Hepatic stellate cell (primary cell): ENCODE data around the gene NBL1.

Experiments used
- DNase-seq: peaks from one replicate; pipeline ENCODE4 v3.0.0; 2011; ENCODE audit warnings: low spot score

NBL1 gene, protein sequence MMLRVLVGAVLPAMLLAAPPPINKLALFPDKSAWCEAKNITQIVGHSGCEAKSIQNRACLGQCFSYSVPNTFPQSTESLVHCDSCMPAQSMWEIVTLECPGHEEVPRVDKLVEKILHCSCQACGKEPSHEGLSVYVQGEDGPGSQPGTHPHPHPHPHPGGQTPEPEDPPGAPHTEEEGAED

GRCh38 chr1:19643602-19644394, at the start of gene NBL1:
Gene NBL1 (plus strand): TSS chr1:19644311. CDS start chr1:19655031, 10,720 bp downstream.
- DNase-seq: peak; percentile 69

GRCh38 chr1:19596065-19596713, 47.9 kb upstream of the NBL1 start:
- DNase-seq: peak; percentile 36

DNA sequence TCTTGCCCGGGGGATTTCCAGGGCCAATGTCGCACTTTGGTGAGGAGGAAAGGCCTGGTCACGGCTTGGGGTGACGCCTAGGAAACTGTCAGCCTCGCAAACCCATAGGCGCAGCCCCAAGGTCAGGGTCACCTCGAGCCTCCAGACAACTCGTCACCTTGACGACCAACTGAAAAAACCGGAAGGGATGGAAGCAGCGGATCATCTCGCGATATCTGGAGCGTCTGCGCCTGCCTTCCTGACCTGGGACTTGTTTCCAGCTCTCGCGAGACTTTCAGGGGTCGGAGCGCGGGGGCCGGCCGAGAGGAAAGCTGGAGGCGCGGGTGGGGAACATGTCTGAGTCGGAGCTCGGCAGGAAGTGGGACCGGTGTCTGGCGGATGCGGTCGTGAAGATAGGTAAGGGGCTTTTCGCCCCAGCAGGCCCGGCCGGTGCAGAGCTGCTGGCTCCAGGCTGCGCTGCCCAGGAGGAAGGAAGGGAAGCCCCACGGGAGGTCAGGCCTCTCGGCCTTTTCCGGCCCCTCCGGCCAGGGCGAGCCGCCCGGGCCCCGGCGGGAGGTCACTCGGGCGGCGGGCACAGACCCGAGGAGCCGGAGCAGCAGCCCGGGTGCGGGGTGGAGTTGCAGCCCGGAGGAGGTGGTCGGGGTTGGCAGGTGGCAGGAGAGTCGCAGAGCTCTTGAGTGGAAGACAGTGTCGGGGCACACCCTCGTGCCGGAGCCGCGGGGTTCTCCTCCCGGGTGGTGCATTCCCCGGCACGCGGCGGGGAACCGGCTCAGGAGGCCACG, 47.2 kb upstream of the NBL1 start:
- peak; percentile 94 for DNase-seq

GRCh38 chr1:19597496-19598309, 46.4 kb upstream of the NBL1 start:
- DNase-seq: peak; percentile 26

DNA sequence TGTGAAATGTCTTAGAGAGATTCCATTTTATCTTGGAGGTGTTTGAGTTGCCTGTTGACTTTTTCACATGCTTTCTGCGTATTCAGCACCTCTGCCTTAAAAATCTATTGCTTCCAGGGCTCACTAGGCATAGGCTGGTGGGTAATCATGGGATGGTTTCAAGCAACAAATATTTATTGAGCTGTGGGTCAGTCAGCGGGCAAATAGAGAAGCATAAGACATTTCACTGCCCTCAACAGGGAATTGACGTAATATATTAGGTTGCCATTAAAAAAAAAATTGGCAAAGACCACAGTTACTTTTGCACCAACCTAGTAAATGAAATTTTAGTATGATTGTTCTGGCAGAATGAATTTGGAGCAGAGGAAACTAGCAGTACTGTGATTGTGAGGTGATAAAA, 44.3 kb upstream of the NBL1 start:
- DNase-seq: no peak

GRCh38 chr1:19602486-19602885, 41.6 kb upstream of the NBL1 start:
- DNase-seq: peak; percentile 12

- DNase-seq: no peak
These were observed 38.1 kb upstream of the NBL1 start for GRCh38 chr1:19605967-19606366.

DNA sequence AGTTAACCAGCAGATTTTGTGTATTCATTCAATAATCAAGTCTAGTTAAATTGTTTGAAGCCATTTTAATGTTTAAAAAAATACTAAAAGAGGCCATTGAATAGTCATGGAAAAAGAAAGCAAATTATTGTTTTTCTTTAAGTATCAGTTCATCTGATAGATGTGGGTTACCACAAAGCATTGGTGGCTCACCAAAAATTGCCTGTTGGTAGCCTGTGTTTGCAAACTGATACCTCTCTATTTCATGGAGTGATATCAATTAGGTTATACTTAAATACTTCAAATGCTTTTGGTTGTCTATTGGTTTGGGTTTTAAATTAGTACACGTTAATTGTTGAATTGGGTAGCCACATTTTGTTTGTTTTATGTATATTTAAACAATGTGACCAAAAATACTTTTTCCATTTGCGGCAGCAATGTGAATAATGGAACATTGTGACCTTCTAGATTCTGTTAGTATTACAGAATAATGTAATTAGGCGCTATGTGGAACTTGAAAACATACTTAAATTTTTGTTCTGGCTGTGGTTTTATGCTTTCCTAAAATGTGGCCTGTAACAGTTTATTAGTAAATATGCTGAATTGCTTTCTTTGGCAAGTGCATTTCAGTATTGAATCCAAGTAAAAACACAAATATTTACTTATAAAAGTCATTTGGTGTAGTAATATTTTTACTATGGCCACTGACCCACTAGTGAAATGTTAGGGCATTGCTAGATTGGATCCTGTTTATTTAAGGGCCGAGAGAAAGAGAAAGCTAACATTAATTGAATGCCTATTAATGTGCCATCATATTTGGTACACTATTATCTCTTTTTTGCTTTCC, 37.1 kb upstream of the NBL1 start:
- DNase-seq: no peak

DNA sequence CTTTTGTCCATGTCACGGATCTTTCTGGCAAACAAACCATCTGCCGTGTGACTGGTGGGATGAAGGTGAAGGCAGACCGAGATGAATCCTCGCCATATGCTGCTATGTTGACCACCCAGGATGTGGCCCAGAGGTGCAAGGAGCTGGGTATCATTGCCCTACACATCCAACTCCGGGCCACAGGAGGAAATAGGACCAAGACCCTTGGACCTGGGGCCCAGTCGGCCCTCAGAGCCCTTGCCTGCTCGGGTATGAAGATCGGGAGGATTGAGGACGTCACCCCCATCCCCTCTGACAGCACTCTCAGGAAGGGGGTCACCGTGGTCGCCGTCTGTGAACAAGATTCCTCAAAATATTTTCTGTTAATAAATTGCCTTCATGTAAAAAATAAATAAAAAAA, 35.9 kb upstream of the NBL1 start:
- DNase-seq: no peak

- no peak for DNase-seq
These were observed 33.7 kb upstream of the NBL1 start for GRCh38 chr1:19610282-19610981.

DNA sequence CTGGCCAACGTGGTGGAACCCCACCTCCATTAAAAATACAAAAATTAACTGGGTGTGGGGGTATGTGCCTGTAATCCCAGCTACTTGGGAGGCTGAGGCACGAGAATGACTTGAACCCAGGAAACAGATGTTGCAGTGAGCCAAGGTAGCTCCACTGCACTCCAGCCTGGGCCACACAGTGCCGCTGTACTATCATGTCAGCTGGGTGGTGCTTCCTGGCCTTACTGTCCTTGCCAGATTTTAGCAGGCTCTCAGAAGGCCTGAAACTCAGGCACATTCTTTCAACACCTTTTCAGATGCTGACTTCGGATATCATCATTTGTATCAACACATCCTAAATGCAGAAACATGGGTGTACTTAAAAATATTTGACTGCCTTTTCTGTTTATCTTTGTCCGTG, 31.6 kb upstream of the NBL1 start:
- no peak for DNase-seq

- no peak for DNase-seq
These were observed 30.9 kb upstream of the NBL1 start for GRCh38 chr1:19613171-19613703.

- no peak for DNase-seq
These were observed 28.7 kb upstream of the NBL1 start for GRCh38 chr1:19615438-19615837.

GRCh38 chr1:19616489-19616888, 27.6 kb upstream of the NBL1 start:
- DNase-seq: no peak

DNA sequence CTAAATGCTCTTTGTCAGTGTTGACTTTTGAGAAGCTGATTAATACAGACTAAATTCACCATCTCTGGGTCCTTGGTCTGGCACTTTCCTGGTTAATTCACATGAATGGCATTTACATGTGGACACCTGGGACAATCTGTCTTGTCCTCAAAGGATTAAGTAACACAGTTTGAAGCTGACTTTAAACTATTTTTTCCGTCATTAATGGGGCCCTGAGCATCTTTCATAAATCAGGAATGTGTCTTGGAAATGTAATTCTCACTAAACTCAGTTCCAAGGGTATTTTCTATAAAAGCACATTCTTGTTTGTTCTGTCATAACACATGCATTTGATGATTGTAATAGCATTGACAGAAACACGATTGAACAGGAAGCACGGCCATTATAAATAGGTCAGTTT, 26.7 kb upstream of the NBL1 start:
- no peak for DNase-seq

- DNase-seq: no peak
These were observed 25.7 kb upstream of the NBL1 start for GRCh38 chr1:19618428-19618827.

GRCh38 chr1:19619697-19620384, 24.3 kb upstream of the NBL1 start:
- DNase-seq: no peak

GRCh38 chr1:19620786-19621185, 23.3 kb upstream of the NBL1 start:
- DNase-seq: no peak

DNA sequence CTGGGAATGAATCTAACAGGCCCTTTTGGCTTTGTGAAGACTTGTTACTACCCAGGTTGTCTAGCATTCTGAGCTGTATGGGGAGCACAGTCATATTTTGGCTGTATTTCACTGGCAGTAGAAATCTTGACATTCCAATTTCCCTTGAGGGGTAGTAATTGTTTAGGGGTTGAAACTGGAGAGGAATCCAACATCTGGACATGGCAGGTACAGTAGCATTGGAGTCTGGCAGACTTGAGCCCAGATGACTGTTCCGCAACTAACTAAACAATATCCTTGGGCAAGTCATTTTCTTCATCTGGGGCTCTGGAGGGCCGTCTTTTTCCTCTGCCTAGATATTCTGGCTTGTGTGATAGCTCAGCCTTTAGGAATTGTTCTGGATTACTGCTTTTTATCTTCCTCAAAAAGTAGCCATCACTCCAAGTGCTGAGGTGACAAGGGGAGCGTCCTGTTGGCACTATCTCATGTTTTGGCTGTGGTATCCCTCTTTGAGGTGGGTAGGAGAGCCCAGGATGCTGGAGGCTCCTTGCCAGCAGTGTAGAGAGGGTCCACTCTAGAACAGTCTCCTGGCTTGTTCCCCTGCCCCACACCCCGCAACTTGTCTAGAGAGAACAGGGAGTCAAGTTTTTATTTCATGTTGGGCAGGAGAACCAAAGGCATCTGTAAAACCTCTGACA, 22.7 kb upstream of the NBL1 start:
- no peak for DNase-seq
